ENCODE results near the gene AQP12A. TPM values are rescaled to one million over a fixed set of nuclear protein-coding genes. Genes with fewer than 3 reads are reported as not detected.

AQP12A gene
- total and polyA plus RNA-seq, 2 donors: 0.34 TPM; not detected in 1

DNA sequence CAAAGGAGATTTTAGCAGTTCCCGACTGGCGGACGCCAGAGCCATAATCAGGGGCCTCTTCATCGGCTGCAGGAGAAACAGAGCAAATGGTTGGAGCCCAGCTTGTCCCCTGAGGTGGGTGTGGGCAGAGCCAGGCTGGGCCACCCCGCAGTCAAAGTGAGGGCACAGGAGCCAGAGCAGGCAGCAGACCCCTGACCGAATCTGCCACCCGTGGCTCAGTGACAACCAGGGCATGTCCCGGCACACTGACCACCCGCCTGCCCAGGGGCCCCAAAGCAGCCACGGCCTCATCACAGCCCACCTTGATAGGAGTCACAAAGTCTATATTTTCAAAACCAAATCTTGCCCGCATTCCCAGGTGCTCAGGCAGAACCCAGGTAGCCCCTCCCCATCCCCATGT lies 55.6 kb downstream of the AQP12A start:
- Histone ChIP-seq H3K27ac (ENCODE audit: low read depth in 1 of 2, low read length in 1 of 2) (no peak overlapping the region), H3K36me3 (ENCODE audit: control insufficient read depth in 2 of 2, insufficient read depth in 2 of 2, low read length in 1 of 2) (no peaks in the 10 kb centered on the region), H3K4me1 (ENCODE audit: control insufficient read depth in 2 of 2, insufficient read depth in 2 of 2, low read length in 2 of 2) (no peaks in the 10 kb centered on the region), H3K27me3 (ENCODE audit: control insufficient read depth in 2 of 2, insufficient read depth in 1 of 2, low read length in 1 of 2) (no peaks in the 10 kb centered on the region), H3K9me3 (ENCODE audit: control insufficient read depth in 2 of 2, insufficient read depth in 1 of 2, low read length in 1 of 2) (no peaks in the 10 kb centered on the region), H3K4me3 (ENCODE audit: low read length in 2 of 2) (no peak overlapping the region)
- 96% methylated on average over 11 of the region's 11 CpGs for WGBS
- DNase-seq (ENCODE audit: low read depth in 6 of 9, low spot score in 9 of 9): no peak

Other genes starting within 250 kb of the AQP12A start
- gene ANKMY1, start 133.9 kb upstream of the AQP12A start, total RNA-seq: 6.6 TPM
- gene ANKMY1, start 133.9 kb upstream of the AQP12A start, polyA plus RNA-seq: 10.3 TPM
- gene DUSP28, start 131.5 kb upstream of the AQP12A start, total RNA-seq: 7.2 TPM
- 9.0 TPM for gene DUSP28, start 131.5 kb upstream of the AQP12A start, polyA plus RNA-seq
- gene RNPEPL1, start 123.4 kb upstream of the AQP12A start, total RNA-seq: 14.3 TPM
- gene RNPEPL1, start 123.4 kb upstream of the AQP12A start, polyA plus RNA-seq: 109 TPM
- 34.1 TPM for gene CAPN10, start 105.1 kb upstream of the AQP12A start, total RNA-seq
- 67.0 TPM for gene CAPN10, start 105.1 kb upstream of the AQP12A start, polyA plus RNA-seq
- gene GPR35, start 66.4 kb upstream of the AQP12A start, total RNA-seq: 5.9 TPM
- 21.8 TPM for gene GPR35, start 66.4 kb upstream of the AQP12A start, polyA plus RNA-seq
- gene AQP12B, start 9.0 kb upstream of the AQP12A start, total RNA-seq: under 0.01 TPM
- gene AQP12B, start 9.0 kb upstream of the AQP12A start, polyA plus RNA-seq: 0.11 TPM
- gene KIF1A, start 128.4 kb downstream of the AQP12A start, total RNA-seq: 0.42 TPM
- gene KIF1A, start 128.4 kb downstream of the AQP12A start, polyA plus RNA-seq: 0.78 TPM
- 0.14 TPM for gene AGXT, start 177.0 kb downstream of the AQP12A start, total RNA-seq
- gene AGXT, start 177.0 kb downstream of the AQP12A start, polyA plus RNA-seq: 0.94 TPM
- gene MAB21L4, start 204.3 kb downstream of the AQP12A start, total RNA-seq: 1.1 TPM
- gene MAB21L4, start 204.3 kb downstream of the AQP12A start, polyA plus RNA-seq: 4.9 TPM
- gene CROCC2, start 214.5 kb downstream of the AQP12A start, total RNA-seq: not detected
- gene CROCC2, start 214.5 kb downstream of the AQP12A start, polyA plus RNA-seq: 0.02 TPM

Measured in thymus (tissue), 11 donors.